GM10266 (cell line): ENCODE data around the gene HEATR3.

Experiments
- DNase-seq: peaks from one replicate; pipeline ENCODE4 v3.0.0; 2012; ENCODE audit errors: extremely low spot score
- TF ChIP-seq, protein P1 (sequence below): IDR thresholded peaks from 2 replicates; pipeline ENCODE4 v1.5.1; 2012; ENCODE audit warnings: mild to moderate bottlenecking, low read depth; ENCODE audit not compliant: control insufficient read depth, insufficient read depth; ENCODE audit errors: missing control alignments

The HEATR3 gene

DNA sequence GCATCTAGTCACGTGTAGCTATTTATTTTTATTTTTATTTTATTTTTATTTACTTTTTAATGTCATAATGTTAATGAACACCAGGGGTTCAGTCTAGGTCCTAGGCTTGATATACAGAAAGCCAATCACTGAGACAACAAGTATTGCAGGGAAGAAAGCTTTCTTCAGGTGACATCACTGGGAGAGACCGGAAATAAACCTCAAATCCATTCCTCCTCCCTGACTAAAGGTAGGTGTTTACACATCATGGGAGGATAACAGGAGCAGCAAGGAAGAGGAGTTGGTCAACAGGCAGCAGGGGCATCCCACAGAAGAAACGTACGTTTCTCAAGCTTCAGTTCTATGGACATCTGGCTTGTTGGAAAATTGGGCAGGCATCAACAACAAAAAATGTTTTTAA, 9.5 kb upstream of the HEATR3 start:
- TF ChIP-seq, protein P1, sequence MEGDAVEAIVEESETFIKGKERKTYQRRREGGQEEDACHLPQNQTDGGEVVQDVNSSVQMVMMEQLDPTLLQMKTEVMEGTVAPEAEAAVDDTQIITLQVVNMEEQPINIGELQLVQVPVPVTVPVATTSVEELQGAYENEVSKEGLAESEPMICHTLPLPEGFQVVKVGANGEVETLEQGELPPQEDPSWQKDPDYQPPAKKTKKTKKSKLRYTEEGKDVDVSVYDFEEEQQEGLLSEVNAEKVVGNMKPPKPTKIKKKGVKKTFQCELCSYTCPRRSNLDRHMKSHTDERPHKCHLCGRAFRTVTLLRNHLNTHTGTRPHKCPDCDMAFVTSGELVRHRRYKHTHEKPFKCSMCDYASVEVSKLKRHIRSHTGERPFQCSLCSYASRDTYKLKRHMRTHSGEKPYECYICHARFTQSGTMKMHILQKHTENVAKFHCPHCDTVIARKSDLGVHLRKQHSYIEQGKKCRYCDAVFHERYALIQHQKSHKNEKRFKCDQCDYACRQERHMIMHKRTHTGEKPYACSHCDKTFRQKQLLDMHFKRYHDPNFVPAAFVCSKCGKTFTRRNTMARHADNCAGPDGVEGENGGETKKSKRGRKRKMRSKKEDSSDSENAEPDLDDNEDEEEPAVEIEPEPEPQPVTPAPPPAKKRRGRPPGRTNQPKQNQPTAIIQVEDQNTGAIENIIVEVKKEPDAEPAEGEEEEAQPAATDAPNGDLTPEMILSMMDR = no peak
- no peak for DNase-seq

GRCh38 chr16:50058091-50058771, 7.5 kb upstream of the HEATR3 start:
- DNase-seq = no peak
- TF ChIP-seq, protein P1 = no peak

DNA sequence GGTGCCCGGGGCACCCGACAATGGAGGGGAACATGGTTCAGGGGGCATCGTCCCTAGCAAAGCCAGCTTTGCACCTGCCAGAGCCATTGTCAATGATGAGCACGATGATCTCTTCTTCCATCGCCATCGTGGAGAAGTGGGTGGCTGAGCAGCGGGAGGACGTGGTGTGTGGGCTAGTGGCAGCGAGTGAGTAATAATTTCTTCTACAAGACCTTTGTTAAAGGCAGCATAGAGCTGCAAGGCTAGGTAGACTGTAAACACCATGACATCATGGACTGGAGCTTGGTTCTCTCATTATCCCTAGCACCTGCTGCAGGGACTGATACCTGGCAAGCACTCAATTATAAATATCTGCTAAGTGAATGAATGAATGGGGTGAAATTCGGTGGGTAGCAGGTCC, 6.7 kb upstream of the HEATR3 start:
- no peak for DNase-seq
- TF ChIP-seq, protein P1 = no peak

DNA sequence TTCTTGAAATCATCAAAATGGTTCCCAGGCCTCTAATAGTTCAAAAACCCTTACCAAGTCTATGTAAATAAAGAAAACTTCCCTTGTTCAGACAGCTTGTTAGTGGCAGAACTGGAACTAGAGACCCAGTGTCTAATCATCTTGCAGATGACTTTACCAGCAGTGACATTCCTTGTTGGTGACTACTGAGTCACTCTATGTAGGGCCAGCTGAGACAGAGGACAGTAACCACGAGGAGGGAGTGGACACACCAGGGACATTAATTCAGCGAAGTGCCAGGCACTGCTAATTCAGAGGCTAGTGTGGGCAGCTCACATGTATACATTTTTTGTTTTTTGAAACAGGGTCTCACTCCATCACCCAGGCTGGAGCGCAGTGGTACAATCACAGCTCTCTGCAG, 6.1 kb upstream of the HEATR3 start:
- TF ChIP-seq, protein P1 = no peak
- DNase-seq = no peak

DNA sequence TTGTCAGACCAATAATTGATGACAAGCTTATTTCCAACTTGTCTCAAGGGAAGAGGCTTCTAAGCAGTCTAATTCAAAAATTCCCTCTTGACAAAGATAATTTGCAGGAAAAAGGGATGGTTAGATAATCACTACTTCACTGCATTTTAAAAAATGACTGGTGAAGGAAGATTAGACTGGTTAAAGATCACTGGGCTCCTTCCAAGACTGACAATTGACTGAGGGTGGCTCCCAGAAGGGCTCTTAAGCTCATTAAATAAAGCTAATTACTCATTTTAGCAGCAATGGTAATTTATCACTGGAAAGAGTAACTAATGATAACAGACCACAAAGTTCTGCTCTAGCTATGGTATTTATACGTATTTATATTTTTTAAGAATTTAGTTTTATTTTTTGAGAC, 4.4 kb upstream of the HEATR3 start:
- DNase-seq = no peak
- TF ChIP-seq, protein P1 = no peak

- DNase-seq = no peak
- TF ChIP-seq, protein P1 = no peak
Observed at GRCh38 chr16:50065241-50065623, 538 bp upstream of the HEATR3 start.

GRCh38 chr16:50066482-50067289, 916 bp downstream of the HEATR3 start:
- TF ChIP-seq, protein P1 = no peak

More at GRCh38 chr16:50066482-50067289, 916 bp downstream of the HEATR3 start:
- DNase-seq = no peak
